Keratinocyte (primary cell): ENCODE measurements around the gene MARCHF11.

Experiments
- CTCF ChIP-seq, 3 experiments: IDR thresholded peaks in 1 of 3; conservative IDR thresholded peaks in 1 of 3; optimal IDR thresholded peaks in 1 of 3; 2 replicates in 2 of 3; 3 replicates in 1 of 3; pipeline versions ENCODE3 to v1.5.1; 2011; ENCODE audit warnings: low read length in 3 of 3, mild to moderate bottlenecking in 3 of 3, moderate library complexity in 2 of 3, control low read depth in 1 of 3, inconsistent platforms in 1 of 3; ENCODE audit not compliant: insufficient read depth in 2 of 3; ENCODE audit errors: extremely low read depth in 1 of 3
- EZH2 ChIP-seq: IDR thresholded peaks from one replicate; pipeline ENCODE4 v1.6.1; 2012; ENCODE audit warnings: inconsistent platforms, mild to moderate bottlenecking, low read length, moderate library complexity

- TF ChIP-seq CTCF (optimal IDR thresholded peaks at IDR 0.05 in 1 of 3, IDR thresholded peaks at IDR 0.05 in 1 of 3, conservative IDR thresholded peaks at IDR 0.05 in 1 of 3; ENCODE audit: extremely low read depth in 1 of 3, insufficient read depth in 2 of 3, low read length in 3 of 3) (no peak), EZH2 (no peak)
Observed at GRCh38 chr5:16066320-16066719, 113.3 kb downstream of the MARCHF11 start.
